ENCODE data around the gene ANKRD53.
"Not testable (repeated sequence)": the region's sequence is repeated elsewhere in the genome, so short reads cannot be mapped to it uniquely, and the experiment has no call there.

Gene ANKRD53

GRCh38 chr2:70992945-70993853 is 14.8 kb downstream of the ANKRD53 start:
- in situ Hi-C loops (cut with MboI; ENCODE audit: low pct_unique_long_range_greater_than_20kb, low sequenced_read_pairs, unreplicated experiment): no loop called here
- TF ChIP-seq, protein P1, sequence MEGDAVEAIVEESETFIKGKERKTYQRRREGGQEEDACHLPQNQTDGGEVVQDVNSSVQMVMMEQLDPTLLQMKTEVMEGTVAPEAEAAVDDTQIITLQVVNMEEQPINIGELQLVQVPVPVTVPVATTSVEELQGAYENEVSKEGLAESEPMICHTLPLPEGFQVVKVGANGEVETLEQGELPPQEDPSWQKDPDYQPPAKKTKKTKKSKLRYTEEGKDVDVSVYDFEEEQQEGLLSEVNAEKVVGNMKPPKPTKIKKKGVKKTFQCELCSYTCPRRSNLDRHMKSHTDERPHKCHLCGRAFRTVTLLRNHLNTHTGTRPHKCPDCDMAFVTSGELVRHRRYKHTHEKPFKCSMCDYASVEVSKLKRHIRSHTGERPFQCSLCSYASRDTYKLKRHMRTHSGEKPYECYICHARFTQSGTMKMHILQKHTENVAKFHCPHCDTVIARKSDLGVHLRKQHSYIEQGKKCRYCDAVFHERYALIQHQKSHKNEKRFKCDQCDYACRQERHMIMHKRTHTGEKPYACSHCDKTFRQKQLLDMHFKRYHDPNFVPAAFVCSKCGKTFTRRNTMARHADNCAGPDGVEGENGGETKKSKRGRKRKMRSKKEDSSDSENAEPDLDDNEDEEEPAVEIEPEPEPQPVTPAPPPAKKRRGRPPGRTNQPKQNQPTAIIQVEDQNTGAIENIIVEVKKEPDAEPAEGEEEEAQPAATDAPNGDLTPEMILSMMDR (IDR thresholded peaks at IDR 0.05; ENCODE audit: extremely low read depth, insufficient read depth, missing control alignments): no peak
- peak; percentile 3 for DNase-seq (ENCODE audit: low spot score)

- TF ChIP-seq, protein P1 (IDR thresholded peaks at IDR 0.05; ENCODE audit: extremely low read depth, insufficient read depth, missing control alignments): no peak
- in situ Hi-C loops (cut with MboI; ENCODE audit: low pct_unique_long_range_greater_than_20kb, low sequenced_read_pairs, unreplicated experiment): no loop called here
- peak; percentile 49 for DNase-seq (ENCODE audit: low spot score)
These were observed 15.7 kb downstream of the ANKRD53 start for GRCh38 chr2:70994009-70994698.

GRCh38 chr2:70994699-70995425 is 16.4 kb downstream of the ANKRD53 start, which contains the start of gene TEX261:
Gene TEX261, minus strand, starts transcription at chr2:70994873. Its CDS starts 116 bp downstream, at chr2:70994757.
- in situ Hi-C loops (cut with MboI; ENCODE audit: low pct_unique_long_range_greater_than_20kb, low sequenced_read_pairs, unreplicated experiment): no loop called here
- peak; percentile 95 for DNase-seq (ENCODE audit: low spot score)
- TF ChIP-seq, protein P1 (IDR thresholded peaks at IDR 0.05; ENCODE audit: extremely low read depth, insufficient read depth, missing control alignments): peak; percentile 95

DNA sequence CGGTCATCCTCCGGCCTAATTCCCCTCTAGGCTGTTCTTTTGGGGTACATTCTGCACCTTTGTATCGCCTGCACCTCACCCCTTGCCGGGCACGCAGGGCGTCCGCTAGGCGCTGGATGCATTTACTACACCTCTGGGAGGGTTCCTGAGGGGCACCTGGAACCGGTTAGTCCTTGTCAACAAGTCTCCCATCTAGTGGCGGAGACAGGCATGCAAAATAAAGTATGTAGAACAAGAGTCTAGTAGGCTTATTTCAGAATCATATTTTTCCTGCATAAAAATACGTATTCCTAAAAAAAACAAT is 16.9 kb downstream of the ANKRD53 start:
- DNase-seq (ENCODE audit: low spot score): peak; percentile 70
- TF ChIP-seq, protein P1 (IDR thresholded peaks at IDR 0.05; ENCODE audit: extremely low read depth, insufficient read depth, missing control alignments): peak; percentile 54
- in situ Hi-C loops (cut with MboI; ENCODE audit: low pct_unique_long_range_greater_than_20kb, low sequenced_read_pairs, unreplicated experiment): no loop called here

GRCh38 chr2:70998885-70999284 is 20.5 kb downstream of the ANKRD53 start:
- in situ Hi-C loops (cut with MboI; ENCODE audit: low pct_unique_long_range_greater_than_20kb, low sequenced_read_pairs, unreplicated experiment): not testable (repeated sequence)

DNA sequence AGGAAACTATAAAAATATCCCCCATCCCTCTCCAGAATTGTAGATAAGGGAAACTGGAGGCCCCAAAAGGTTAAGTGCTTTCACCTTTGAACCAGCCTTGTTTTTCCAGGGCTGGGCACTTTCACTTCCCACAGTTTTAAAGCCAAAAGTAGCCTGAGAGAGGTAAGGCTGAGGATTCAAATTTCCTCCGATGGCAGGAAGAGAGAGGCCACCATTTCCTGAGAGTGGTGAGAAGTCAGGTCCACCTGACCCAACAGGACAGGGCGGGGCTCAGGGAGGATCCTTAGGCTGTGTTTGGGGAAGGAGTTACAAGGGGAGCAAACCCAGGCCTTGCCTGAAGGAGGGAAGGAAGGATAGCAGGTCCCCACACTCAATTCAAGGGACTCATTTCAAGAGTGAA is 20.9 kb downstream of the ANKRD53 start:
- TF ChIP-seq, protein P1 (IDR thresholded peaks at IDR 0.05; ENCODE audit: extremely low read depth, insufficient read depth, missing control alignments): no peak
- in situ Hi-C loops (cut with MboI; ENCODE audit: low pct_unique_long_range_greater_than_20kb, low sequenced_read_pairs, unreplicated experiment): no loop called here
- no peak for DNase-seq (ENCODE audit: low spot score)

More at GRCh38 chr2:70998885-70999284, 20.5 kb downstream of the ANKRD53 start:
- not testable (repeated sequence) for DNase-seq (ENCODE audit: low spot score)

DNA sequence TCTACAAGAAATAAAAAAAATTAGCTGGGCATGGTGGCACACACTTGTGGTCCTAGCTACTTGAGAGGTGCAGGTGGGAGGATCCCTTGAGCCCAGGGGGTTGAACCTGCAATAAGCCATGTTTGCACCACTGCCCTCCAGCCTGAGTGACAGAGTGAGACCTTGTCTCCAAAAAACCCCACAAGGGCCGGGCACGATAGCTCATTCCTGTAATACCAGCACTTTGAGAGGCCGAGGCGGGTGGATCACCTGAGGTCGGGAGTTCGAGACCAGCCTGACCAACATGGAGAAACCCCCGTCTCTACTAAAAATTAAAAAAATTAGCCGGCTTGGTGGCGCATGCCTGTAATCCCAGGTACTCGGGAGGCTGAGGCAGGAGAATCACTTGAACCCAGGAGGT is 21.5 kb downstream of the ANKRD53 start:
- DNase-seq (ENCODE audit: low spot score); in situ Hi-C loops (cut with MboI; ENCODE audit: low pct_unique_long_range_greater_than_20kb, low sequenced_read_pairs, unreplicated experiment): not testable (repeated sequence)
